HG02763 (cell line): Measurements from ENCODE around the gene AJM1.

Experiments used
- ATAC-seq: cut with Tn5 transposase; IDR thresholded peaks from one replicate; pipeline ENCODE4 v1.9.1; 2021; ENCODE audit warnings: mild to moderate bottlenecking, moderate library complexity; ENCODE audit not compliant: unreplicated experiment

Gene AJM1

GRCh38 chr9:136807281-136808074 lies 34.8 kb upstream of the AJM1 start, which contains the start of gene RABL6:
RABL6 (plus strand) TSS chr9:136807948; CDS start chr9:136808197, 249 bp downstream.
- ATAC-seq, result peak; percentile 83

- ATAC-seq, result peak; percentile 28
Observed at GRCh38 chr9:136808075-136808805, 34.0 kb upstream of the AJM1 start.

GRCh38 chr9:136808806-136809158 lies 33.5 kb upstream of the AJM1 start:
- ATAC-seq, result no peak

GRCh38 chr9:136814725-136815421 lies 27.4 kb upstream of the AJM1 start:
- no peak for ATAC-seq

GRCh38 chr9:136815422-136815782 lies 26.9 kb upstream of the AJM1 start:
- ATAC-seq, result no peak

- no peak for ATAC-seq
Observed at GRCh38 chr9:136820971-136821825, 21.1 kb upstream of the AJM1 start.

GRCh38 chr9:136821826-136822544 lies 20.3 kb upstream of the AJM1 start:
- ATAC-seq, result no peak

- no peak for ATAC-seq
Observed at GRCh38 chr9:136823136-136824046, 18.9 kb upstream of the AJM1 start.

- ATAC-seq, result no peak
Observed at GRCh38 chr9:136824496-136825225, 17.6 kb upstream of the AJM1 start.

GRCh38 chr9:136825295-136826187 lies 16.7 kb upstream of the AJM1 start:
- ATAC-seq, result no peak

- ATAC-seq, result no peak
Observed at GRCh38 chr9:136826188-136826541, 16.1 kb upstream of the AJM1 start.

- ATAC-seq, result no peak
Observed at GRCh38 chr9:136826703-136827582, 15.3 kb upstream of the AJM1 start.

GRCh38 chr9:136827794-136828473 lies 14.3 kb upstream of the AJM1 start:
- no peak for ATAC-seq

GRCh38 chr9:136828474-136829140 lies 13.7 kb upstream of the AJM1 start:
- ATAC-seq, result no peak

GRCh38 chr9:136829412-136829811 lies 12.9 kb upstream of the AJM1 start:
- ATAC-seq, result no peak
